ENCODE results near the gene VWCE.

DNA sequence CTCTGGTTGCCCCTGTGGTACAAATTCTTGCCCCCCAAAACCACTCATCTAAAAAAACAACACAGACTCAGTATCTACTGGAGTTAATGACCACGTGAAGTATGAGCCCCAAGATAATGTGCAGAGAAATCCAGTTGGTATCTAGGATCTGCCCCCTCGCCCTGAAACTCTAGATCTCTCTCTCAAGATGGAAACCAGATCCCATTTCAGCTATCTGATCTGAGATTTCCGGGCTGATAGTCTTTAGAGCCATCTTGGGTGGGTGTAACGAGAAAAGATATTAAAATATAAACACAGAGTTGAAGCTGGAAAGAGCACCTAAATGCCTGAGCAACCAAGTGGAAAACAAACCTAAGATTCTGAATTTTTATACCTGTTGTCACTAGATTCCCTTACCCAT lies 14.0 kb upstream of the VWCE start:
- no peak for TF ChIP-seq POLR2A (IDR thresholded peaks at IDR 0.05; ENCODE audit: borderline replicate concordance, extremely low read depth, insufficient read depth, insufficient read length)
- TF ChIP-seq, protein P1, sequence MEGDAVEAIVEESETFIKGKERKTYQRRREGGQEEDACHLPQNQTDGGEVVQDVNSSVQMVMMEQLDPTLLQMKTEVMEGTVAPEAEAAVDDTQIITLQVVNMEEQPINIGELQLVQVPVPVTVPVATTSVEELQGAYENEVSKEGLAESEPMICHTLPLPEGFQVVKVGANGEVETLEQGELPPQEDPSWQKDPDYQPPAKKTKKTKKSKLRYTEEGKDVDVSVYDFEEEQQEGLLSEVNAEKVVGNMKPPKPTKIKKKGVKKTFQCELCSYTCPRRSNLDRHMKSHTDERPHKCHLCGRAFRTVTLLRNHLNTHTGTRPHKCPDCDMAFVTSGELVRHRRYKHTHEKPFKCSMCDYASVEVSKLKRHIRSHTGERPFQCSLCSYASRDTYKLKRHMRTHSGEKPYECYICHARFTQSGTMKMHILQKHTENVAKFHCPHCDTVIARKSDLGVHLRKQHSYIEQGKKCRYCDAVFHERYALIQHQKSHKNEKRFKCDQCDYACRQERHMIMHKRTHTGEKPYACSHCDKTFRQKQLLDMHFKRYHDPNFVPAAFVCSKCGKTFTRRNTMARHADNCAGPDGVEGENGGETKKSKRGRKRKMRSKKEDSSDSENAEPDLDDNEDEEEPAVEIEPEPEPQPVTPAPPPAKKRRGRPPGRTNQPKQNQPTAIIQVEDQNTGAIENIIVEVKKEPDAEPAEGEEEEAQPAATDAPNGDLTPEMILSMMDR (IDR thresholded peaks at IDR 0.05 in 2 of 3, conservative IDR thresholded peaks at IDR 0.05 in 1 of 3; ENCODE audit: borderline replicate concordance in 1 of 3, insufficient read depth in 1 of 3, low read depth in 2 of 3, low read length in 2 of 3), result no peak
- TF ChIP-seq ZNF274 (IDR thresholded peaks at IDR 0.05; ENCODE audit: low read depth, low read length), result no peak
- TF ChIP-seq JUND (IDR thresholded peaks at IDR 0.05), result no peak
- no peak for TF ChIP-seq TCF7L2 (IDR thresholded peaks at IDR 0.05; ENCODE audit: borderline replicate concordance, extremely low read depth, insufficient read depth, insufficient read length)
- TF ChIP-seq EZH2 (IDR thresholded peaks at IDR 0.05), result no peak
- TF ChIP-seq, protein P2, sequence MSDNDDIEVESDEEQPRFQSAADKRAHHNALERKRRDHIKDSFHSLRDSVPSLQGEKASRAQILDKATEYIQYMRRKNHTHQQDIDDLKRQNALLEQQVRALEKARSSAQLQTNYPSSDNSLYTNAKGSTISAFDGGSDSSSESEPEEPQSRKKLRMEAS (IDR thresholded peaks at IDR 0.05), result no peak
- TF ChIP-seq FOSL1 (IDR thresholded peaks at IDR 0.05; ENCODE audit: low read depth), result no peak
- TF ChIP-seq, protein P3, sequence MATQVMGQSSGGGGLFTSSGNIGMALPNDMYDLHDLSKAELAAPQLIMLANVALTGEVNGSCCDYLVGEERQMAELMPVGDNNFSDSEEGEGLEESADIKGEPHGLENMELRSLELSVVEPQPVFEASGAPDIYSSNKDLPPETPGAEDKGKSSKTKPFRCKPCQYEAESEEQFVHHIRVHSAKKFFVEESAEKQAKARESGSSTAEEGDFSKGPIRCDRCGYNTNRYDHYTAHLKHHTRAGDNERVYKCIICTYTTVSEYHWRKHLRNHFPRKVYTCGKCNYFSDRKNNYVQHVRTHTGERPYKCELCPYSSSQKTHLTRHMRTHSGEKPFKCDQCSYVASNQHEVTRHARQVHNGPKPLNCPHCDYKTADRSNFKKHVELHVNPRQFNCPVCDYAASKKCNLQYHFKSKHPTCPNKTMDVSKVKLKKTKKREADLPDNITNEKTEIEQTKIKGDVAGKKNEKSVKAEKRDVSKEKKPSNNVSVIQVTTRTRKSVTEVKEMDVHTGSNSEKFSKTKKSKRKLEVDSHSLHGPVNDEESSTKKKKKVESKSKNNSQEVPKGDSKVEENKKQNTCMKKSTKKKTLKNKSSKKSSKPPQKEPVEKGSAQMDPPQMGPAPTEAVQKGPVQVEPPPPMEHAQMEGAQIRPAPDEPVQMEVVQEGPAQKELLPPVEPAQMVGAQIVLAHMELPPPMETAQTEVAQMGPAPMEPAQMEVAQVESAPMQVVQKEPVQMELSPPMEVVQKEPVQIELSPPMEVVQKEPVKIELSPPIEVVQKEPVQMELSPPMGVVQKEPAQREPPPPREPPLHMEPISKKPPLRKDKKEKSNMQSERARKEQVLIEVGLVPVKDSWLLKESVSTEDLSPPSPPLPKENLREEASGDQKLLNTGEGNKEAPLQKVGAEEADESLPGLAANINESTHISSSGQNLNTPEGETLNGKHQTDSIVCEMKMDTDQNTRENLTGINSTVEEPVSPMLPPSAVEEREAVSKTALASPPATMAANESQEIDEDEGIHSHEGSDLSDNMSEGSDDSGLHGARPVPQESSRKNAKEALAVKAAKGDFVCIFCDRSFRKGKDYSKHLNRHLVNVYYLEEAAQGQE (IDR thresholded peaks at IDR 0.05; ENCODE audit: low read depth), result no peak
- TF ChIP-seq, protein P4, sequence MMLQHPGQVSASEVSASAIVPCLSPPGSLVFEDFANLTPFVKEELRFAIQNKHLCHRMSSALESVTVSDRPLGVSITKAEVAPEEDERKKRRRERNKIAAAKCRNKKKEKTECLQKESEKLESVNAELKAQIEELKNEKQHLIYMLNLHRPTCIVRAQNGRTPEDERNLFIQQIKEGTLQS (IDR thresholded peaks at IDR 0.05), result no peak
- TF ChIP-seq EZH2phosphoT487 (IDR thresholded peaks at IDR 0.05; ENCODE audit: borderline replicate concordance), result no peak
- no peak for TF ChIP-seq RAD21 (IDR thresholded peaks at IDR 0.05; ENCODE audit: low read depth)
- no peak for TF ChIP-seq POLR2AphosphoS5 (IDR thresholded peaks at IDR 0.05; ENCODE audit: low read depth, low read length)
